HG03159 (cell line): ENCODE results near the gene PKHD1.
"Not testable (repeated sequence)": the region's sequence is repeated elsewhere in the genome, so short reads cannot be mapped to it uniquely, and the experiment has no call there.

Experiments used
- ATAC-seq: cut with Tn5 transposase; IDR thresholded peaks from one replicate; pipeline ENCODE4 v1.9.1; 2021; ENCODE audit warnings: mild to moderate bottlenecking, moderate library complexity; ENCODE audit not compliant: unreplicated experiment

Gene PKHD1

DNA sequence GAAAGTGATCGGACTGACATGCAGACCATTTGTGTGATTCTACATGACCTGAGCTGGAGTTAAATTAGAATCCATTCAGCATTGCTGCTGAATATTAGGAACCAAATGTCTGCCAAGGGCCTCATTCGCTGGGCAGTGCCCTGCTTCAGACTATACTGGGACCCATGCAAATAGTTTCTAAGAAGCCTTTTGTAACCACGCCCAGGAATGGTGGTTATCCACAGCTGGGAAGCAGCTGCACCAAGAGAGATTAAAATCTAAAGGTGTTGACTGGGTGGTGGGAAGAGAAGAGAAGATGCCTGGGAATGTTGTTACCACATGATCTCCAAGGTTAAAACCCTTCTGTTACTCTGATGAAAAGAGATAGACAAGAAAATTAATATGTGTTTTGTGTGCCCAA is 156.8 kb downstream of the PKHD1 start:
- no peak for ATAC-seq

- no peak for ATAC-seq
Observed at GRCh38 chr6:51929934-51930574, 157.4 kb downstream of the PKHD1 start.

- ATAC-seq: peak; percentile 75
Observed at GRCh38 chr6:51928320-51928719, 159.1 kb downstream of the PKHD1 start.

DNA sequence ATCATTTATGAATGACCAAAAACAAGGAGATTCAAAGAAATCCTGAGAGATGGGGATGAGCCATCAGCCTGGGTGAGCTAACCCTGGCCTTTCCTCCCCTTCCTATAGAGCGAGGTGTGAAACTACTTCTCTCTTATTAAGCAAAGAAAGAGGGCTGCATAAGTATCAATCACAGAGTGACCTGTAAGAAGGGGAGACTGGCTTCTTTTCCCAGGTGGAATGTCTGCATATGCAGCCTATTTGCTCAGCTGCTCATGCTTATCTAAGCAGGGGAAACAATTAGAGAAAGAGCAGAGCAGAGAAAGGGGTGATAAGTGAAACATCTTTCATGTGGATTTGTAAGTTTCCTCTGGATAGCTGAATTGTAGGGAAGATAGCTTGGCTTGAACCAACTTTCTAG is 160.0 kb downstream of the PKHD1 start:
- ATAC-seq: no peak

GRCh38 chr6:51926125-51926524 is 161.3 kb downstream of the PKHD1 start:
- peak; percentile 41 for ATAC-seq

- ATAC-seq: not testable (repeated sequence)
Observed at GRCh38 chr6:51922479-51922878, 164.9 kb downstream of the PKHD1 start.

- ATAC-seq: not testable (repeated sequence)
Observed at GRCh38 chr6:51918347-51918746, 169.1 kb downstream of the PKHD1 start.

DNA sequence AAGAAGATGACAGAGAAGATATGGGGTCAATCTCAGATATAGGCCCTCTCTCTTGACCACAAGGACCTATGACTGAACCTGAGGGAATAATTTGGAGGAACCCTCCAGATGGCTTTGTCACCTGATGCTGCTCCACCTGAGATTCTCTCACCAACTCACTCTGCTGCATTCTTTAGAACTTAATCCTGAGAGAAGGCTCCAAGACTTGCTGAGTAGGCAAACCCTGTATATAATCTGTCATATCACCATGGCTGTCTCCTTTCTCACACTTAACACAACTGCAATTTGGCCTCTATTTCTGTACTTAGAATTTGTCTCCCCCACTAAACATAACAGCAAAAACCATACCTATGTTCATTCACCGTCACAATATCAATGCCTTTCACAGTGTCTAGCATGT is 172.3 kb downstream of the PKHD1 start:
- no peak for ATAC-seq

GRCh38 chr6:51913265-51913664 is 174.1 kb downstream of the PKHD1 start:
- ATAC-seq: no peak

DNA sequence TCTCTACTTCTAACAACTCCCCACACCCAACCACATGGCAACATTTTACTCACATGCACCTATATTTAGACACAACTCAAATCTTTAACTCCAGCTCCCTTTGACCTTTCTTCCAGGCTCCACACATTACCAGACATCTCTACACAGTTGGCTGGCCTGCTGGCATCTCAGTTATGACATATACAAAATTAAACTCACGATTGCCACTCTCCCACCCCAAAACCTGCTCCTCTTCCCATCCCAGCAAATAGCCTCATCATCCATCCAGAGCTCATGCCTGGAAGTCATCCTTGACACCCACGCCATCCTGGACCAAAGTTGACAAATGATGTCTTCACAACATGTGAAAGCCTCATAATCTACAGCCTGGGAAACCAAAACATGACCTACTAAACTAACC is 176.6 kb downstream of the PKHD1 start:
- no peak for ATAC-seq

GRCh38 chr6:51908243-51908642 is 179.2 kb downstream of the PKHD1 start:
- ATAC-seq: no peak

- ATAC-seq: no peak
Observed at GRCh38 chr6:51901766-51902764, 185.3 kb downstream of the PKHD1 start.

- no peak for ATAC-seq
Observed at GRCh38 chr6:51893366-51893765, 194.0 kb downstream of the PKHD1 start.

DNA sequence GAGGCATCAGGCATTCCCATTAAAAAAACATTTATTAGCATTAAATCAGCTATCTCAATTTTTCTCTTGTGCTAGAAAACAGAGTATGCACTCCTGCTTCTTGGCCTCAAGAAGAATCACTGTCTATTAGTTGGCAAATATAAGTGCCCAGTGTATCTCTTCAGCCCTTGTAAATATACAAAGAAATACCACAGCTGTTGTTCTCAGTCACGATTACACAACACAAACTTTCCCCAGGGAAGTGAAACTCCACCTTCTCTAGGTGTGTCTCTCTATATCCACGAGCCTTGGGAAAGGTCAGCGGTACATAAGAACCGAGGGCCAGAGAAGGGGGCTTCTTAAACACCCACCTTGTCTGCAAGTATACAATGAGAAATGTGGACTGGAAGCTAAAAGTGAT is 194.7 kb downstream of the PKHD1 start:
- ATAC-seq: no peak

DNA sequence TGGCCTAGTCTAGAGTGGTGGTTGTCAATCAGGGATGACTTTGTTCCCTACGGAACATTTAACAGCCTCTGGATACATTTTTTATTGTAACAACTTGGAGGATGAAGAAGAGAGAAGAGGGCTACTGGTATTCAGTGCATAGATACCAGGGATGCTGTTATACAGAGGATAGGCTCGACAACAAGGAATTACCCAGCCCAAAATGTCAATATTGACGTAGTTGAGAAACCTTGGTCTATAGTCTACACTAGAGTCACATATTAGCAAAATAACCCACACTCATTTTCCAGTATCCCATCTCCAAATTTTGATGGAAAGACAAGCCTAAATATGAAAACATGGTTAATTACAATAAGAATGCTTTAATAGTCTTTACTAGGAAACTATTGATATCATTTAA is 195.1 kb downstream of the PKHD1 start:
- ATAC-seq: no peak

DNA sequence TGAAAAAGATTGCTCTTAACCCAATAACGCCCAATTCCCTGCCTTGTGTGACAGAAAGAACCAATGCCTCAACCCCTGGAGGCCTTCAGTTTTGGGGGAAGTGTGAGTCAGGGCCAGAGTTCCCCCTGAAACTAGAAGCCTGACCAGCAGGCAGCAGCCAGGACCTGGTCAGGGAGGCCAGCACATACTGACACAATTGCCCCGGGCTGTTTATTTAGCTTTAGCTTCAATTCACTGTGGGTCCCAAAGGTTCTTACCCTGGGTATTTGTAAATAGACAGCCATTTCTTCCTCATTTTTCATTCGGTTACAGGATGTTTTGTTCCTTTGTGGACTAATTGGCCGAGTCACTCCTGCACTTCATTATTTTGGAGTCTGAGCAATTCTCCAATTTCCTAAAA is 195.6 kb downstream of the PKHD1 start:
- no peak for ATAC-seq

- no peak for ATAC-seq
Observed at GRCh38 chr6:51887859-51888258, 199.6 kb downstream of the PKHD1 start.

DNA sequence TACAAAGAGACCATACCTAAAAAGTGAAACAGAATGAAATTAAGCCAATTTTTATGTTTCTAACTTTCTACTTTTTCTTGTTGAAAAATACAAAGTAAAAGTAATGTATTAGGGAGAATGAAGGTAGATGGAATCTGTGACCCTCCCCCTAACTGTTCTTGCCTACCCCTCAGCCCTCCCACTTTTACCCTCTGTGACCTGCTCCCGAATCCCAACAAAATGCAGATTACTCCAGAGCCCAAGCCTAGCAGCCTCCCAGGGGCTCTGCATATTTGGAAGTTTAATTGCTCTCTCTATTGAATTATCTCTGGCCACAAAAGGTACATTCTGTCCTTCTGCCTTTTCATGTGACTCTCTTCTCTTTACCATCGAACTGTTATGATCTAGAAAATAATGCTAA is 201.5 kb downstream of the PKHD1 start:
- no peak for ATAC-seq

DNA sequence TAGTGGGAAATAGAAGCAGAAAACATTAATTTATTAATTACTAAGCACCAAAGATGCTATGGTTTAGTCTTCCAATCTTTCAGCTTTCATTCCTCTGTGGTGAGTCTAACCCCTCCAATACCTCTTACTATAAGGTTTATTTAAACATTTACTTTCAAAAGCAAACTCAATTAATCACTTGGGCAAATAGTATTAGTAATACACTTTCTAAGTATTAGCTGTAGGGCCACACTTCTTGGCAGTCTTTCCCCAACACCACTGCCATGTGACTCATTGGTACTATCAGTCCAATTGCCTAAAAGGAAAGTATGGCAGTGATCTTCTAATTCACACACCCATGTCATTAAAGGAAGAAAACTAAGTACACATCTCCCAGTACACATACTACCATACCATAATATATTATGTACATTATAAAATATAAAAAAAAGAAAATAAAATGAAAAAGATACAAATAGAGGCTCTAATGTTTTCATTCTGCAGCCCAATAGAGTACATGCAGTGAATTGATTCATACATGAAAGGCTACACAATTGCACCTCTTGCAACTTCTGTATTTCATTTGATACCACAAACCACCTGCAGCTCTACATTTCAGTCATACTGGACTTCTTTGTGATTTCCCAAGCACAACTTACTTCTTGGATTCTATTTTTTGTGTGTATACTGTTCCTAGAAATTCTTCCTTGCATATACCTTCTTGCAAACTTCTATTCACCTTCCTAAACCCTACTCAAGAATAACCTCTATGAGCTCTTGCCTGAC is 218.6 kb downstream of the PKHD1 start:
- no peak for ATAC-seq

DNA sequence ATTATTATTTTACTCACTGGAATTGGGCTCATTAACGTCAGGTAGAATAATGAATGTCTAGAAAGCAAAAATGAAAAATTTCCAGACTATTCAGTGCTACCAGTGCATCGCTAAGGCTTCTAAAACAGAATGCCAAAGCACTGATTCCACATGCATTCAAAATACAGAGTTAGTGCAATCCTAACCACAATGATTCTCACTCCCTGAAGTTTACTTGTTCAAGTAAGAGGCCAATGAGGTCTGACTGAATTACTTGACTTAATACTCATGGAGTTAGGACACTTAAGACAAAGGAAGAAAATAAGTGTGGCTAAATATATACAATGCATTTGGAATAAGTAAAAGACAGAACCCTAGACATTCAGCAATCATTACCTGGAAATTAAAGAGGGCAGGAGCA is 220.5 kb downstream of the PKHD1 start:
- ATAC-seq: no peak

GRCh38 chr6:51865996-51866395 is 221.4 kb downstream of the PKHD1 start:
- ATAC-seq: no peak
